Fibroblast of lung (primary cell): ENCODE measurements around the gene GCFC2.

ENCODE experiments used
- CTCF ChIP-seq, 2 donors: IDR thresholded peaks in 1 of 2; conservative IDR thresholded peaks in 1 of 2; 1 replicate in 1 of 2; 2 replicates in 1 of 2; pipeline ENCODE4 v1.5.1; 2011 to 2012; ENCODE audit warnings: low read length in 2 of 2, control low read depth in 1 of 2, inconsistent platforms in 1 of 2, low read depth in 1 of 2, mild to moderate bottlenecking in 1 of 2
- EZH2 ChIP-seq: IDR thresholded peaks from 2 replicates; pipeline ENCODE4 v1.5.1; 2012; ENCODE audit warnings: low read length, control low read depth, mild to moderate bottlenecking; ENCODE audit errors: missing control alignments

- TF ChIP-seq CTCF (conservative IDR thresholded peaks at IDR 0.05 in 1 of 2, IDR thresholded peaks at IDR 0.05 in 1 of 2; ENCODE audit: low read depth in 1 of 2, low read length in 2 of 2) (no peak), EZH2 (no peak)
These were observed 52.9 kb downstream of the GCFC2 start for GRCh38 chr2:75657798-75658197.
